Measurements from ENCODE around the gene KCNAB1.

GRCh38 chr3:156230278-156230900, 110.0 kb downstream of the KCNAB1 start:
- TF ChIP-seq CTCF (conservative IDR thresholded peaks at IDR 0.05) (no peak), EZH2 (IDR thresholded peaks at IDR 0.05; ENCODE audit: low read depth) (no peak)

Measured in PC-9 (cell line).